GM18507 (cell line): ENCODE data around the gene TAF1A.
"Not testable (repeated sequence)": the region's sequence is repeated elsewhere in the genome, so short reads cannot be mapped to it uniquely, and the experiment has no call there.

Experiments used
- DNase-seq: peaks from one replicate; pipeline ENCODE4 v3.0.0; 2011; ENCODE audit warnings: low read depth; ENCODE audit not compliant: insufficient read length; ENCODE audit errors: extremely low spot score
- FAIRE-seq: peaks from 2 replicates; lab custom pipeline; 2011; peaks lifted over from hg19 to GRCh38; lab: Jason Lieb, UNC

The TAF1A gene

DNA sequence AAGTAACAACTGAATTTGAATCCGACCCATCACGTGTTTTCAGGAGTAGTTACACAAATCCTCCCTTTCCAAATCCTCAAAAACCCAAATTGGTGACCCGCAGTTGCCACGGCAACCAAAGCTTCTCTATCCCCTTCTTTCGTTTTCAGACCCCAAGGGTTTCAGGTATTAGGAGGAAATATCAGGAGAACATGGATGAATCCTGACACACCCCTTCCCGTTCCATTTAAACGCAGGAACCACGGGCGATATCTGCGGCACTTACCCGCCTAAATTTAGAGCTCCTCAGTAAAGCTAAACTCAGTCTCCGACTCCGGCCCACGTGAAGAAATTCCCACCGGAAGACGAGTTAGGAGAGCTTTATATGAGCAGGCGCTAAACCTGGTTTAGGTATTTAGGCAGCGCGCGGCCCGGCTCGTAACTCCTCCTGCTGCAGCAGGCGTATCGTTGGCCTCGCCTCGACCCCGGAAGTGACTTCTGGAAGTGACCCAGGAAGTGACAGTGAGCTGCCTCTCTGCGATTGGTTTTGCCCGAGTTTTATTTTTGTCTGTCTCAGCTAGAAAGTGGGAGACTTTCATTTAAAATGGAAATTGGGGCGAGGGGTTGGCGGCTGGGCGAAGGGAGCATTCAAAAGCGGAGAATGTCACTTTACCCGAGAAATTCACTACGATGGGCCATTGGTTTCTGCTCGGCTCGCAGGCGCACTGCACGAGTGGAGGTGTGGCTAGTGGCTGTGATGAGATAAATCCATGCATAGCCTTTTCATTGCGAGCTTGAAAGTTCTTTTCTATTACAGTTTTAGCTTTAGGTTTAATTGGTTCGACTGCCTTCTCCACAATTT, at the start of gene TAF1A:
TSS of gene TAF1A (minus strand) at position 472 of the 841 bp plus-strand sequence.
- peak; percentile 67 for DNase-seq
- peak; percentile 98 for FAIRE-seq

DNA sequence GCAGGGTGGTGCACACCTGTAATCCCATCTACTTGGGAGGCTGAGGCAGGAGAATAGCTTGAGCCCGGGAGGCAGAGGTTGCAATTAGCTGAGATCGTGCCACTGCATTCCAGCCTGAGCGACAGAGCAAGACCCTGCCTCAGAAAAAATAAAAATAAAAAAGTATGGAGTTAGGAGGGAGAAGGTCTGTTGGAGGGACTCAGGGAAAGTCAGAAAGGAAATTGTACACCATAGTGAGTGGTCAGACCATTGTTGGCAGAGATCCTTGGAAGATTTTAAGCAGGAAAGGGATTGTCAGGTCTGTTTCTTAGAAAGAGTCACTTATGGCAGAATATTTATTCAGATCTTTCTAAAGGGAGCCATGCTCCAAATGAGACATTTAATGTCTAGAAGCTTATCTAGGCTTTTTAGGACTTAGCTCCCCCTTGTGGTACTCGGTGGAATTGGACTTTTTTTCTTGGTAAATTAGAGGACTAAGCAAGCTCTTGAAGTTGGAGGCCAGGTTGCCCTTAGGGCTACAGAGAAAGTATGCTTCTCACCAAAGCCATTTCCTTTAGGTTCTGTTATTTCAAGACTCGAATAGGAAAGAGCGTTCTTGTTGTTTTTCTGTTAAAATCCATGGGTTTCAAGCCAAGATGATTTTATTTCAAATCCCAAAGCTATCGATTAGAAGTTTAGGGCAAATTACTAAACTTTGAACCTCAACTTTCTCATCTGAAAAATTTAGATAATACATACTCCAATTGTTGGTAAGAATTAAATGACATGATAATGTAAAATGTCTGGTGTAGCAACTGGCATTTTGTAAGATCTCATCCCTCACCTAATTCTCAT, 44.7 kb upstream of the TAF1A start:
- DNase-seq (no peak), FAIRE-seq (peak; percentile 73)

DNA sequence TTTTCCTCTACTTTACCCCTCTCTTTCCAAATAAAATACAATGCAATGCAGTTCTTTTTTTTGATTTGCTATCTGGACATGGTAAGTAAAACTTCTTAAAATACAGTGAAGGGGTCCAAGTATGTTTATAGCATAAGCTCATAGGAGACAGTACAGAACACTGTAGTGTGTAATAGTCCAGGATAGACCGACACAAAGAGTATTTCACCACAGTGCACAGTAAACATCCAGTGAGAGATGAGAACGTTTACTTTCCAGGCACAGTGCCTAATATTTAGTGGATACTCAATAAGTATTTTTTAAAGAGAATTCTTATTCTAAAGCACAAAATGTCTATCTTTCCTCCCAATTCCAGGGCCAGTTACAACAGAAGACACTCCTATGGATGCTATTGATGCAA, 43.0 kb upstream of the TAF1A start:
- FAIRE-seq = no peak
- DNase-seq = no peak

DNA sequence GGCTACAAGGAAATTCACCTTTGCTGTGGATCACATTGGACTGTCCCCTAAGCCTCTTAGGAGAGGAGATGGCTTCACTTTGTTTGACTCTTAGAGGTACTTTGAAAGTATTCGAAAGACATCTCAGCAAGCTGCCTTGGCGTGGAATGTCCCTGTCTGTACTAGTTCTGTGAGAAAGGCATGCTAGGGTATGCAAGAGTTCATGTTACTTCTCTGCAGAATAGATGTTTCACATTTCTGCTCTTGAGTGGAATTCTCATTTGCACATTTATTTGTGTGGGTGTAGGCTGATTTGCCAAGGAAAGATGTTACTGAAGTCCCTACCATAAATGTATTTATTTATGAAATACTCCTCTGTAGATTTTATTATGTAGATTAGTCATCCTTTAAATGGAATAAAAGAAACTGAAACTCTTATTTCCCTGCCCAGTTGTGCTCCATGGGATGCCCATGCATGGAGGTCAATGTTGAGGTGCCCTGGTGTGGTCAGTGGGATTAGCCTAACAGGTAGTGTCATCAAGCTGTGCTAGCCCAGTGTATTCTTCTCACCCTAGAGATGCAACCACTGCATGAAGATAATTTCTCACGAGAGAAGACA, 42.0 kb upstream of the TAF1A start:
- DNase-seq = no peak
- no peak for FAIRE-seq

DNA sequence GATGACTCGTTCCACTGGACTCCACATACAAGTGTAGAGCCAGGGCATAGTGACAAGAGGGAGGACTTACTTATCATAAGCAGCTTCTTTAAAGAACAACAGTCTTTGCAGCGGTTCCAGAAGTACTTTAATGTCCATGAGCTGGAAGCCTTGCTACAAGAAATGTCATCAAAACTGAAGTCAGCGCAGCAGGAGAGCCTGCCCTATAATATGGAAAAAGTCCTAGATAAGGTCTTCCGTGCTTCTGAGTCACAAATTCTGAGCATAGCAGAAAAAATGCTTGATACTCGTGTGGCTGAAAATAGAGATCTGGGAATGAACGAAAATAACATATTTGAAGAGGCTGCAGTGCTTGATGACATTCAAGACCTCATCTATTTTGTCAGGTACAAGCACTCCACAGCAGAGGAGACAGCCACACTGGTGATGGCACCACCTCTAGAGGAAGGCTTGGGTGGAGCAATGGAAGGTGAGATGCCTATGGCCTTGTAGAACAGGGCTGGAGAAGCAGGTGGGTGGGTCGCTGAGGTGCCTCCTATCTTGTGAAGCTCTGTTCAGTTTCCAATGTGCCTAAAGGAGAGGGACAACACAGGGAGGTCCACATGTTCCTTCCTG, 40.3 kb upstream of the TAF1A start:
- DNase-seq = no peak

DNA sequence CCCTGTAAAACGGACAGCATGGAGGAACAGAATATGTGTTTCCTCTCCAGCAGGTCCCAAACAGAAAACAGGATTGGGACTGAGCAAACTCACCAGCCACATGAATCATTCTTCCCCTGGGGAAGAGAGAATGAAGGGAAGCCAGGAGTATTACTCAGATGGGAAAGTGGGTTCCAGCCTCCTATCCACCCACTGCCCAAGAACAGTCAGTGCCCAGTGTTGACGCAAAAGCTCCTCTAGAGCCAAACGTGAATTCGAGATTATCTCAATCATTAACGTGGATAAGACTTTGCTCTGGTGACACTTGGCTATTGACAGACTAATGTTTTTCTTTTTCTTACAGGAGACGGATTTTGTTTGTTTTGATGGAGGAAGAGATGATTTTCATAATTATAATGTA, 37.5 kb upstream of the TAF1A start:
- no peak for FAIRE-seq
- no peak for DNase-seq

More for the DNA sequence above, 40.3 kb upstream of the TAF1A start:
- FAIRE-seq = no peak

DNA sequence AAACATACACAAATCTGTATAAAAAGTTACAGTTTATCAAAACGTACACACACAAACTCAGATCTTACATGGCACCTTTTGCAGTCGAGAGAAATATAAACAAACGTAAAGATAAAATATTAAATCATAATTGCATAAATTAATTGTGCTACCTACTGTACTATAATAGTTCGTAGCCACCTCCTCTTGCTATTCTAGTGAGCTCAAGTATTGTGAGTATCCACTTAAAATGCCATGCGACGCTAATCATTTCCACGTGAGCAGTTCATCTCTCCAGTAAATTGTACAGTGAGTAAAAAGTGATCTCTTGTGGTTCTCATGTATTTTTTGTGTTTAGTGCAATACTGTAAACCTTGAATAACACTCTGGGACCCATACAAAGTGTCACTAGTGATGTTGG, 34.5 kb upstream of the TAF1A start:
- no peak for FAIRE-seq

DNA sequence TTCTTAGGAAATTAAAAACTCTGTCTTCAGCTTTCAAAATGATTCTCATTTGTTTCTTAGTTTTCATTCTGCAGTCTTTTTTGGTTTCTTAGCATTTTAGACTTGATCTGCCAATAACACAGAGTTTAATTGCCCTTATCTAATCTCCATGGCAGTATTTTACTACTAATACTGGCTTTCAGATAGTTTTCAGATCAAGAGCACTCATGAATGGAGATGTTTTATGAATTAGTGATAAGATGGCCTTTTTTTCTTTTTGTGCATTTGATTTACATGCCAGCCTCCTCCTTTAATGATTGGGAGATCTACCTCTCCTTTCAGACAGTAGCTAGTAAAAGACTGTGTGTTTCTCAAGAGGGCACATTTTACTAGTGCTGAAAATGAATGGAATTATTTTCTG, 33.7 kb upstream of the TAF1A start:
- FAIRE-seq = no peak

More for the DNA sequence above, 34.5 kb upstream of the TAF1A start:
- DNase-seq = no peak

DNA sequence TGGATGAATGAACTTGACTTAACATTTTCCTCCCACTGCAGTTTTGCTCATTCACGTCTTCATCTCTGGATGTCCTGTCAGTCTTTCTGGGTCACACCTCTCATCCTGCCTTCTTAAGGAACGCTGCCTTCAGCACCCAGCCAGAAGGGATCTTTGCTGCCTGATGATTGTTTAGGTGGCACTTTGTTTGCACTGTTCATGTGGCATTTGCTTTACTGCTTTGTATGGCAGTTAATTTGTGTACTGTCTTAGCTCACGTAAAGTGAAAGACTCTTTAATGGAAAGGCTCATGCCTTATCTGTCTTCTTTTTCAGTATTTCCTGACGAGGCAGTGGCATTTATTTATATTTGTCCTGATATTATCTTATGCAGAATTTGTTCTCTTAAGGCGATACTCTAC, 33.0 kb upstream of the TAF1A start:
- DNase-seq (no peak), FAIRE-seq (no peak)

More for the DNA sequence above, 33.7 kb upstream of the TAF1A start:
- no peak for DNase-seq

DNA sequence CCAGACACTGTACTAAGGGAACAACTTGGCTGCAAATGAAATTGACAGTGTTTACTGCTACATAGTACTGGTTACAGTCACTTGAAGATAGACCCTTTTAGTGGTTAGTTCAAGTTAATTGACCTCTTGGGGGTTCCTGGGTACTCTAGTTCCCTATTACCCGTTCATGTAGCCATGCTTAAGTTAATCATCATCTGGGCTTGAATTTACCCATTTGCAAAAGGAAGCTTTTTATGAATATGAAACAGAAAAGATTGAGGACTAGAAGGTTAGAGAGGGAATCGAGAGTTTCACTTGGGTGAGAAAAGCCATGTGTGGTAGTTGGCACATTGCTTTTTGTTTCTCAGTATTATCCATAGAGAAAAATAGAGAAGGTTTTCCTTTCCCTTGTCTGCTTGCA, 30.8 kb upstream of the TAF1A start:
- DNase-seq (no peak), FAIRE-seq (peak; percentile 89)

DNA sequence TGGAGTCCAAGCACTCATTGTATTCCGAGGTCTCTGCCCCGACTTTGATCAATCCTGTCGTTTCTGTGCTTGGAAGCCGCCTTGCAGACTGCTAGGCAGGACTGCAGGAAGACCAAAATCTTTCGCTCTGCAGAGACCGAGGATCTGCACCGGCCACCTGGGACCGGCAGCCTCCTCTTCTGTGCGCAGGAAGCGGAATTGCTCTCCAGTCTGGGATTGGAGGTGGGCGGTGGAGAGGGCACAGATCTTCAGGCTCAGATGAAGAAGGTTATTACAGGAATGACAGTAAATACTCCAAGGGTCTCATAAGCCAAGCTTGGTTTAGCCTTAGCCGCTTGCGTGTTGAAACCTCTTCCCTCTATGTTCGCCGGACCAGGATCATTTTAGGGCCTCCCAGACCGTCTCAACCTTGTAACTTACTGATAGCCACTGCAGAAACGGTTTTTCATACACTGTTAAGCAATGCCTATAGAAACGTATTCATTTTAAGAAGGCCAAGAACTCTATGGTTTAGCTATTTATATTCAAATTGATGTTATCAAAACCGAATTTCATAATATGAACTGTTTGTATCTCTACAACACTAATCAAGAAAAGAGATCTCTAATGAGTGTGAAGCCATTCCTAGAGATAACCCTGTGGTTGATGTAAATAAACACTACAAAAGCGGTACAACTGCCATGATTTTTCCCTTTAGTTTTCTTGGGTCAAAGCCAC, 29.3 kb upstream of the TAF1A start:
- FAIRE-seq (no peak), DNase-seq (no peak)

DNA sequence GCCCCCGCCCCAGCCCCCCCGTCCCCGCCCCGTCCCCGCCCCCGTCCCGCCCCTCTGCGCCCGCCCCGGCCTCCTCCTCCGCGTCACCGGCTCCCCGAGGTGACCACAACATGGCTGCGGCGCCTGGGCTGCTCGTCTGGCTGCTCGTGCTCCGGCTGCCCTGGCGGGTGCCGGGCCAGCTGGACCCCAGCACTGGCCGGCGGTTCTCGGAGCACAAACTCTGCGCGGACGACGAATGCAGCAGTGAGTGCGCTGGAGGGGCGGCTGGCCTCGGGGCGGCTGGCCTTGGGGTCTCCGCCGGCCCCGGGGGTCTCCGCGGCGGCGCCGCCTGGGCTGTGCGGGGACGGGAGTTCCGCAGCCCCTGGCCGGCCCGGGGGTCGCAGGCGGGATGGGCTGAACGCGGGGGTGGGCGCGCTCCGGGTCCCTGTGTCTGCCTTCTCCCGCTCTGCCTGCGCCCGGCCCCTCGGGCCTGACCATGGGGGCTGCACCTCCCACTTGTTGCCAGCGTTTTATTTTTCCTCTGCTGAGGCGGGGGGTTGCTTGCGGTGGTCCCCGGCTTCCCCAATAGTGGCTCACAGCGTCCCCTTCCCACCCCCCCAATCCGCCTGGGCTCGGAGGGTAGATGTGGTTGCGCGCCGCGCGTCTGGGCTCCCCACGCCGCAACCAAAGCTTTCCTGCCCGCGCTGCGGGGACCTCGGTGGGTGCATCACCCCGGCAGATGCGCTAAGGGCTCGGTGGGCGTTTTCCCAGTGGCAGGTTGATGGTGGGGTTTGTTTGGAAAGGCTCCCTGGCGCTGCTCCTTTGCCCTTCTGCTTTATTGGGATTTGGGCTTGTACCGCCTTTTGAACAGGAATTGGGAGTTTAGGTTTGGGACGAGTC, 28.5 kb upstream of the TAF1A start, which contains the start of gene MIA3:
TSS of gene MIA3 (plus strand) at position 97 of the 879 bp plus-strand sequence. CDS start at position 111, 14 bp downstream.
- FAIRE-seq (no peak), DNase-seq (peak; percentile 79)

DNA sequence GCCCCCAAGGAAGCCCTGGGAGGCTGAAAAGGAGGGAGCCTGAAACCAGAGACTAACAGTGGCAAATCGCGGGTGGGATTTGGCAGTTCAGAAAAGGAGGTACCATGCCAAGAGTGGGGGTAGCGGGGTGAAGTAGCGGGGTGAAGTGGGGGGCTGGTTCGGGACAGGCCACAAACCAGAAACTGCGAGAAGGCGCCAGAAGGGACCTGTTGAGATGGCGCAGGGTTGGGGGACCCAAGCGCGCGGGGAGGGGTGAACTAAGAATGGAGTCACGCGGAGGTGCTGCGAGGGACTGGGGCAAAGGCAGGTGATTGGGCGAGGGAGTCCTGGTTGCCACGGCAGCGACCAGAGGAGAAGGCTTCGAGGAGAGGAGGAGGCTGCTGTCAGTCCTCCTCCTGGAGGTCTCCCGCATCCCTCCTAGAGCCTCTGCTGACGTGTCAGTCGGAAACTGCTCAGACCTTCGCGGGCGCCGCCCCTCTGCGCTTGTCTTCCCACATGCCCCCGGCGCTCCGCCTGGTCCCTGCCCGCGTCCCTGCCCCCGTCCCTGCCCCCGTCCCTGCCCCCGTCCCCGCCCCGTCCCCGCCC, 27.7 kb upstream of the TAF1A start:
- DNase-seq (peak; percentile 62), FAIRE-seq (peak; percentile 83)

DNA sequence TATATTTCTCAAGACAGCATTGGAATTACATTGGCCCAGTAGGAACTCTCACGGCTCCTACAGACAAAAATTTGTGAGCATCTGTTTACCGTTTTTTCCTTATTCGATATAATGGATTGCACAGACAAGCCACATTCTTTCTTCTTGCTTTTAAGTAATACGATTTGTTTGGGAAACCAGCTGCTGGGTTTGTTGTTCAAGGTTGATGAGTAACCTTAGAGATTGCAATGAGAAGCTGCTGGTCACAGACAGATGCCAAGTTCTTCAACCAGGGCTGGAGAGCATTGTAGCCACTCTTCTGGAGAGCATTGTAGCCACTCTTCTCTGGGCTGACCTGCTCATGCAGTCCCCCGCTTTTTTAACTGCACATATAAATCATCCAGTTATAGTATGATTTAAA, 26.8 kb upstream of the TAF1A start:
- DNase-seq (no peak), FAIRE-seq (no peak)

DNA sequence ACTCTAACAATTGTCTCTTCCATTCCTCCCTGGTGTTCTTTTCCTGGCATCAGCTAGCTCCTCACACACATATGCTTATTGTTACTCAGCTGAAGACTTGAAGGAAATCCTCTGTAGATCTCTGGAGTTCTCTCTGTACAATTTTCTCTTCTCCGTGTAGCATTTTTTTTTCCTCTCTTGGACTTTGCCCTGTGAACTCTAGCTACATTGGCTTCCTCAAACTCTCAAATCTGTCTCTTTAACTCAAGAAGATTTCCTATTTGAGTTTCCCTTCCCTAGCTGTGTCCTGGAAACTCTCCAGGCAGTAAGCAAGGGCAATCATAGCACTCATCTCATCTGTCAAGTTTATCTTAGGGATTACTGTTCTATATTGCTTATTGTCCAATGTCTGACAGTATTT, 23.9 kb upstream of the TAF1A start:
- no peak for FAIRE-seq
- DNase-seq = no peak

DNA sequence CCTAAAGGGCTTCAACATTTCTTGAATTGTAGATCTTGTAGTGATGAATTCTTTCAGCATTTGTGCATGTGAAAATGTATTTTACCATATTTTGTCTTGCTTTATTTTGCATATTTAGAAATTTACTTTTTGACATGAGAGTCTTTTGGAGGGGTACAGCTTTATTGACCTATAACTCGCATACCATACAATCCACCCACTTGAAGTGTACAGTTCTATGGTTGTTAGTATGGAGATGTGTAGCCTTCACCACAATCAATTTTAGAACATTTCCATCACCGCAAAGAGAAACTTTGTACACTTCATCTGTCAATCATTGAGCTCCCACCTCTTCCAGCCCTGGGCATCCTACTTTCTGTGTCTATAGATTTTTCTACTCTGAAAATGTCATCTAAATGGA, 21.0 kb upstream of the TAF1A start:
- no peak for FAIRE-seq
- DNase-seq = no peak

DNA sequence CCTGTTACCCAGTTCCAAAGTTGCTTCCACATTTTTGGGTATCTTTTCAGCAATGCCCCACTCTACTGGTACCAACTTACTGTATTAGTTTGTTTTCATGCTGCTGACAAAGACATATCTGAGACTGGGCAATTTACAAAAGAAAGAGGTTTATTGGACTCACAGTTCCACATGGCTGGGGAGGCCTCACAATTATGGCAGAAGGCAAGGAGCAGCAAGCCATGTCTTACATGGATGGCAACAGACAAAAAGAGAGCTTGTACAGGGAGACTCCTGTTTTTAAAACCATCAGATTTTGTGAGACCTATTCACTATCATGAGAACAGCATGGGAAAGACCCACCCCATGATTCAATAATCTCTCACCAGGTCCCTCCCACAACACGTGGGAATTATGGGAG, 19.4 kb upstream of the TAF1A start:
- DNase-seq, FAIRE-seq: not testable (repeated sequence)

DNA sequence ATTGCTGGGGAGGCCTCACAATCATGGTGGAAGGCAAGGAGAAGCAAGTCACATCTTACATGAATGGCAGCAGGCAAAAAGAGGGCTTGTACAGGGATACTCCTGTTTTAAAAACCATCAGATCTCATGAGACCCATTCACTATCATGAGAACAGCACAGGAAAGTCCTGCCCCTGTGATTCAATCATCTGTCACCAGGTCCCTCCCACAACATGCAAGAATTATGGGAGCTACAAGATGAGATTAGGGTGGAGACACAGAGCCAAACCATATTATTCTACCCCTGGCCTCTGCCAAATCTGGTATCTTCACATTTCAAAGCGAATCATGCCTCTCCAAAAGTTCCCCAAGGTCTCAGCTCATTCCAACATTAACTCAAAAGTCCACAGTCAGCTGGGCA, 17.0 kb upstream of the TAF1A start:
- FAIRE-seq = no peak
- no peak for DNase-seq
